ENCODE measurements around the gene ZNF71. TPM values are rescaled to one million over a fixed set of nuclear protein-coding genes. Genes with fewer than 3 reads are reported as not detected.

The ZNF71 gene
- total RNA-seq, 1 donor = 15.9 TPM

Other genes with a start within 250 kb of the ZNF71 start
- gene ZNF582, start 201.8 kb upstream of the ZNF71 start, total RNA-seq = 3.0 TPM
- 3.5 TPM for gene ZNF583, start 191.0 kb upstream of the ZNF71 start, total RNA-seq
- 5.7 TPM for gene ZNF667, start 118.0 kb upstream of the ZNF71 start, total RNA-seq
- 2.2 TPM for gene ZNF471, start 87.4 kb upstream of the ZNF71 start, total RNA-seq
- gene ZFP28, start 56.4 kb upstream of the ZNF71 start, total RNA-seq = 2.7 TPM
- gene ZNF470, start 27.8 kb upstream of the ZNF71 start, total RNA-seq = 2.2 TPM
- 0.27 TPM for gene SMIM17, start 47.9 kb downstream of the ZNF71 start, total RNA-seq
- gene ZNF835, start 76.5 kb downstream of the ZNF71 start, total RNA-seq = 10.5 TPM
- 1.1 TPM for gene PEG3, start 245.4 kb downstream of the ZNF71 start, total RNA-seq
- not detected for gene ZIM2, start 245.4 kb downstream of the ZNF71 start, total RNA-seq